Measurements from ENCODE around the gene SALL1. TPM values are rescaled to one million over a fixed set of nuclear protein-coding genes. Genes with fewer than 3 reads are reported as not detected.

Gene SALL1
- polyA plus RNA-seq, 1 donor, result 4.5 TPM

DNA sequence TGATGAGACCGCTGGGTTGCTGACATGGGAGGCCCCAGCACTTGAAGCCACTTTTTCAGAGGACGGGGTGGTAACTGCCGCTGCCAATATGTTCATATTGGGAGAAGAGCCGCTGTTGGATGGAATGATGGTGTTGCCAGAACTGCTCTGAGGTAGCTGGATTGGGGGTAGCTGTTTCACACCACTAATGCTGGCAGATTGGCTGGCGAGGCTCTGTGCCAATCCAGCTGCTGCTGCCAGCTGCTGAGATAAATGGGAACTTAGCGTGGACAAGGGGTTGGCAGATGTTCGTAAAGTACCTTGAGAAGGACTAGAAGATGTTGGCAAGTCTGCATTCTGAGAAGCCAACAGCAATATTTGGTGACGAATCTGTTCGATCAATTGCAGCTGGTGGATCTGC is 10.0 kb downstream of the SALL1 start:
- Histone ChIP-seq H3K4me1 (ENCODE audit: control insufficient read depth, insufficient read depth, low read length) (no peaks in the 10 kb centered on the region), H3K9me3 (ENCODE audit: control insufficient read depth, low read depth, low read length) (peaks cover 4% of the 10 kb centered on the region), H3K4me3 (ENCODE audit: low read length) (no peak overlapping the region), H3K27ac (ENCODE audit: low read length) (no peak overlapping the region), H3K36me3 (ENCODE audit: control insufficient read depth, insufficient read depth, low read length) (no peaks in the 10 kb centered on the region), H3K27me3 (ENCODE audit: control insufficient read depth, insufficient read depth, low read length) (peaks cover 56% of the 10 kb centered on the region)
- no peak for DNase-seq
- 100% methylated on average over 1 of the region's 9 CpGs for WGBS (ENCODE audit: insufficient coverage, low lambda C conversion rate)

DNA sequence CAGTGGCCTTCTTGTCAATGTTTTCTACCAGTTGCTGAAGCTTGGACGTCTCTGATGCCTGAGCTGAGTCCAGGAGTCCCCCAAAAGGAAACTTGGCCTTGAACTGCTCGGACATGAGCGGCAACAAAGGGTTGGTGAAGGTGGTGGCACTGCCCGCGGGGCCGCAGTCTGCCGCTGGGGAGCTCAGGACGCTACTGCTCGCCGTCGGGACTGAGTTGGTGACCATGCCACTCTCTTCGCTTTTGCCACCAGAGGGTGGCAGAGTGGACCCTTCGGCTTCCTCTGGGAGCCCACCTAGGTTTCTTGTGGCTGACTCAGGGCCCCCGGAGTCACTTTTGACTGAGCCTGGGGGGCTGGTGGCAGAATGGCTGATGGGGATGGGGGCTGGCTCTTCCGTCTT is 11.0 kb downstream of the SALL1 start:
- peaks cover 4% of the 10 kb centered on the region for H3K9me3 ChIP-seq (ENCODE audit: control insufficient read depth, low read depth, low read length)
- H3K27me3 ChIP-seq (ENCODE audit: control insufficient read depth, insufficient read depth, low read length), result peaks cover 60% of the 10 kb centered on the region
- H3K27ac ChIP-seq (ENCODE audit: low read length), result no peak overlapping the region
- no peak overlapping the region for H3K4me3 ChIP-seq (ENCODE audit: low read length)
- no CpG with 5 or more reads among the region's 15 CpGs for WGBS (ENCODE audit: insufficient coverage, low lambda C conversion rate)
- no peaks in the 10 kb centered on the region for H3K4me1 ChIP-seq (ENCODE audit: control insufficient read depth, insufficient read depth, low read length)
- DNase-seq, result no peak
- H3K36me3 ChIP-seq (ENCODE audit: control insufficient read depth, insufficient read depth, low read length), result no peaks in the 10 kb centered on the region

DNA sequence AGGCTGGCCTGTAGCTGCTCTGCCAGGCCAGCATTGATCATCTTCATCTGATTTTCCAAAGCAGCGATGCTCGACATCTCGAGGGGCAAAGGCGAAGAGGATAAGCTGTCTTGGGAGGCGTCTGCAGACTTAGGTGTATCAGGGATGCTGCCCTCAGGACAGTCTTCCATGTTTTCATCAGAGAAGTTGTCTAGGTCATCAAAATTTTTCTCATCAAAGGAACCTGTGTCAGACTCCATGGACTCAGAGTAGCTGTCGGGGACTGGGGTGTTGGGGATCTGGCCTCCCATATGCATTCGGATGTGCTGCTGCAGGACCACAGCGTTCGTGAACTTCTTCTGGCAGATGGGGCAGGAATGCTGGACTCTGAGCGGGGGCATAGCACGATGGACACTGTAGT is 11.5 kb downstream of the SALL1 start:
- Histone ChIP-seq H3K4me3 (ENCODE audit: low read length) (no peak overlapping the region), H3K27ac (ENCODE audit: low read length) (no peak overlapping the region), H3K36me3 (ENCODE audit: control insufficient read depth, insufficient read depth, low read length) (no peaks in the 10 kb centered on the region), H3K9me3 (ENCODE audit: control insufficient read depth, low read depth, low read length) (peaks cover 9% of the 10 kb centered on the region), H3K27me3 (ENCODE audit: control insufficient read depth, insufficient read depth, low read length) (peaks cover 66% of the 10 kb centered on the region), H3K4me1 (ENCODE audit: control insufficient read depth, insufficient read depth, low read length) (no peaks in the 10 kb centered on the region)
- no CpG with 5 or more reads among the region's 11 CpGs for WGBS (ENCODE audit: insufficient coverage, low lambda C conversion rate)
- no peak for DNase-seq

DNA sequence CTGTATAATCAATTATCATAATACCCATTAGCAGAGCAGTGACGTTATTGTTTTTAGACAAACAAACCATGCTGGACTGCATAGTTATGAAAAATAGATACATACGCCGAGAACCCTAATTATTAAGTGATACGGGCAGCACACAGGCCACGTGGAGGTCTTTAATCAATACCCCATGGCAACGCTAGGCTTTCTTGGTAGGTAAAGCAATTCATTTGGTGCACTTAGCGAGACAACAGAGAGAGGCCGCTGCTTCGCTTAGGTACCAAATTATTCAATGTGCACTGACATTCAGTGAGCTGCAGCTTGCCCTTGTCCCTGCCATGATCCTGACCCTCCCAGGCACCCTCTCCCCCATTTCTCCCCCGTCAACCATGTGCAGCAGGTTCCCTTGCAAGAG is 12.9 kb downstream of the SALL1 start:
- peaks cover 78% of the 10 kb centered on the region for H3K27me3 ChIP-seq (ENCODE audit: control insufficient read depth, insufficient read depth, low read length)
- H3K9me3 ChIP-seq (ENCODE audit: control insufficient read depth, low read depth, low read length), result peaks cover 14% of the 10 kb centered on the region
- no peak for DNase-seq
- H3K27ac ChIP-seq (ENCODE audit: low read length), result no peak overlapping the region
- H3K4me3 ChIP-seq (ENCODE audit: low read length), result no peak overlapping the region
- WGBS (ENCODE audit: insufficient coverage, low lambda C conversion rate), result 89% methylated on average over 3 of the region's 10 CpGs
- no peaks in the 10 kb centered on the region for H3K36me3 ChIP-seq (ENCODE audit: control insufficient read depth, insufficient read depth, low read length)
- H3K4me1 ChIP-seq (ENCODE audit: control insufficient read depth, insufficient read depth, low read length), result peaks cover 5% of the 10 kb centered on the region

DNA sequence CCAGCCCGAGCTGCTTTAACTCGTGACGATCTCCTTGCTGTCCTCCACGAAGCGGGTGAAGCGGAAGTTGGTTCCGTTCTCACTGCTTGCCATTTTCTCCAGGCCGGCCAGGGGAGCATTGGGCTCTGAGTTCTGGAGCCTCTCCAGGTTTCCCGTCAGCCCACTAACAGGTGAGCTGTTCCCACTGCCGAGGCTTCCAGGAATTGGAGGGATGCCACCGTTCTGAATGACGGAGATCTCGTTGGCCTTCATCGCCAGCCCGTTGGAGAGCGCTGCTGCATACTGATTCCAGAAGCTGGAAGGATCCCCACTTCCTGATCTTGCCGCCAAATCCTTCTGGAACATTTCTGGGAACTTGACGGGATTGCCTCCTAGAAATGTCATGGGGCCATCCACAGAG is 14.0 kb downstream of the SALL1 start:
- no peaks in the 10 kb centered on the region for H3K36me3 ChIP-seq (ENCODE audit: control insufficient read depth, insufficient read depth, low read length)
- H3K9me3 ChIP-seq (ENCODE audit: control insufficient read depth, low read depth, low read length), result peaks cover 14% of the 10 kb centered on the region
- H3K4me1 ChIP-seq (ENCODE audit: control insufficient read depth, insufficient read depth, low read length), result peaks cover 5% of the 10 kb centered on the region
- no peak overlapping the region for H3K27ac ChIP-seq (ENCODE audit: low read length)
- WGBS (ENCODE audit: insufficient coverage, low lambda C conversion rate), result 90% methylated on average over 4 of the region's 18 CpGs
- H3K4me3 ChIP-seq (ENCODE audit: low read length), result no peak overlapping the region
- peaks cover 74% of the 10 kb centered on the region for H3K27me3 ChIP-seq (ENCODE audit: control insufficient read depth, insufficient read depth, low read length)
- no peak for DNase-seq

DNA sequence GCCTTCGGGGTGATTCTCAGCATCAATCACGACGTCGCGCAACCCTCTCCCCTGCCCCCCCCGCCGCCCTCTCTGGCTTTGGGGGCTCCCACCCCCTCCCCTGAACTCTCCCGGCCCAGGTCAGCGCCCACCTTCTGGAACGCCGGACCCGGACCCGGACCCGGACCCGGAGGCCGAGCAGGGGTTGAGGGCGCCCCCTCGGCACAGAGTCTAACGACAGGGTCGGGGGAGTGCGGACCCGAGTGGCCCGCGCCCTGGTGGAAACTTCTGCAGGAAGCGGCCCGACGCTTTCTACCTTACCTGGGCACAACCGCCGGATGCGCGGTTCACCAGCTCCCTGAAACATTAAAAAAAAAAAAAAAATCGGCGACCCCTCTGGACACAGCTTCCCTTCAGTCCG is 16.2 kb downstream of the SALL1 start:
- Histone ChIP-seq H3K36me3 (ENCODE audit: control insufficient read depth, insufficient read depth, low read length) (no peaks in the 10 kb centered on the region), H3K4me3 (ENCODE audit: low read length) (no peak overlapping the region), H3K27me3 (ENCODE audit: control insufficient read depth, insufficient read depth, low read length) (peaks cover 56% of the 10 kb centered on the region), H3K9me3 (ENCODE audit: control insufficient read depth, low read depth, low read length) (peaks cover 10% of the 10 kb centered on the region), H3K27ac (ENCODE audit: low read length) (no peak overlapping the region), H3K4me1 (ENCODE audit: control insufficient read depth, insufficient read depth, low read length) (peaks cover 5% of the 10 kb centered on the region)
- no CpG with 5 or more reads among the region's 34 CpGs for WGBS (ENCODE audit: insufficient coverage, low lambda C conversion rate)
- no peak for DNase-seq

DNA sequence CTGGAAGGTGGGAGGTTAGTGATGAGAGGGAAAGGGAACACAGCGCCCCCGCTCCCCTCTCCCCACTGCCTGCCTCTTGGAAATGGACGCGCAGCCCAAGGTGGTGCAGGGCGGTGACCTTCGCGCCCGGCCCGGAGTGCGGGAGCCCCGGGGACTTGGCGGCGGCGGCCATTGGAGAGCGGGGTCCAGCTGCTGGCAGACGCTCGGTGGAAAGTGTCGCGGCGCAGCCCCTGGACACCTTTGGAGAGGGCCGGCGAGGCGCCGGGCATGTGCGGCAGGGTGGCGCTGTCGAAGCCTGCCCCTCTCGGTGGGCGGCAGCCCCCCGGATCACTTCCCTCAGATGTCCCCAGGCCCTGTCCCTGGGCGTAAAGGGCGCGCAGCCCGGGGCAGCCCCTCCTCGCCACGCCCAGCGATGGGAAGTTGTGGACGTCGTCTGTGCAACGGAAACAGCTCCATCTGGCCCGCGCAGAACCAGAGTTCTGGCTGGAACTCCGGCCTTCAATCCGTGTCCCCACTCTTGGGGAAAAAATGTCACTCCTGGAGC is 16.7 kb downstream of the SALL1 start:
- no CpG with 5 or more reads among the region's 44 CpGs for WGBS (ENCODE audit: insufficient coverage, low lambda C conversion rate)
- Histone ChIP-seq H3K4me3 (ENCODE audit: low read length) (no peak overlapping the region), H3K4me1 (ENCODE audit: control insufficient read depth, insufficient read depth, low read length) (peaks cover 7% of the 10 kb centered on the region), H3K36me3 (ENCODE audit: control insufficient read depth, insufficient read depth, low read length) (no peaks in the 10 kb centered on the region), H3K27me3 (ENCODE audit: control insufficient read depth, insufficient read depth, low read length) (peaks cover 52% of the 10 kb centered on the region), H3K27ac (ENCODE audit: low read length) (no peak overlapping the region), H3K9me3 (ENCODE audit: control insufficient read depth, low read depth, low read length) (peaks cover 10% of the 10 kb centered on the region)
- no peak for DNase-seq

DNA sequence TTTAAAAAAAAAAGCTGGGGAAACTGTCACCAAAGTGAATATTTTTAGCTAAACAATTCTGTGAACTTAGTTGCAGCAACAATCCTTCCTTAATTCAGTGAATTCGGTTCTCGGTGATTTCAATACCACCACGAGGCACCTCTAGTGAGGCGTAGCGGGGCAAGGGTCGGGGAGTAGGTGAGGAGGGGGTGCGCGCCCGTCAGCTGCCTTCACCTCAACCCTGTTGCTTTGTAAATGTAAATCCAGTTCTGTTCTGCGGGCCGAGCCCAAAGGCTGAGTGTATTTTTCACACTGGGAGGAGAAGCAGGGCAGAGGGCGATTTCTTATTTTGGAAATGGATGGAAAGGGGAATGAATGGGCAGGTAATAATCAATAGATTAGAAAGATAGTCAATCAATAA is 17.4 kb downstream of the SALL1 start:
- no peak for DNase-seq
- H3K27me3 ChIP-seq (ENCODE audit: control insufficient read depth, insufficient read depth, low read length), result peaks cover 46% of the 10 kb centered on the region
- peaks cover 10% of the 10 kb centered on the region for H3K9me3 ChIP-seq (ENCODE audit: control insufficient read depth, low read depth, low read length)
- peaks cover 14% of the 10 kb centered on the region for H3K4me1 ChIP-seq (ENCODE audit: control insufficient read depth, insufficient read depth, low read length)
- 33% methylated on average over 1 of the region's 12 CpGs for WGBS (ENCODE audit: insufficient coverage, low lambda C conversion rate)
- no peaks in the 10 kb centered on the region for H3K36me3 ChIP-seq (ENCODE audit: control insufficient read depth, insufficient read depth, low read length)
- H3K4me3 ChIP-seq (ENCODE audit: low read length), result no peak overlapping the region
- no peak overlapping the region for H3K27ac ChIP-seq (ENCODE audit: low read length)

DNA sequence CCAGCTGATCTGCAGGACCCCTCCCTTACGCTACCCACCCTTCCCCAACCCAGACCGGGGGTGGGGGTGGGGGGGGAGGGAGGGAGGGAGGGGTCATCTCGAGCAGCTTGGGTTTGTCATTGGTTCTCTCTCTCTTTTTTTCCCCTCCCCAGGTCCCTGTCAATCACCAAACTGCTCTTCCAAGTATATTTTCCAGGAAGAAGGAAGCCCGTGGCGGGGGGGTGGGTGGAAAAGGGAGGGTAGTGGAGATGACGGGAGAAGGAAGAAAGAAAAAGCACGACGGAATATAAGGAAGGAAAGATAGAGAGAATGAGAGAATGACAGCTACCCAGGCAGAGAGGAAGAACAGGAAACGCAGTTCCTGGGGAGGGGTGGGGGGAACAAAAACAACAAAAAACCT is 17.9 kb downstream of the SALL1 start:
- H3K27ac ChIP-seq (ENCODE audit: low read length), result no peak overlapping the region
- WGBS (ENCODE audit: insufficient coverage, low lambda C conversion rate), result 17% methylated on average over 6 of the region's 9 CpGs
- H3K36me3 ChIP-seq (ENCODE audit: control insufficient read depth, insufficient read depth, low read length), result no peaks in the 10 kb centered on the region
- peaks cover 15% of the 10 kb centered on the region for H3K4me1 ChIP-seq (ENCODE audit: control insufficient read depth, insufficient read depth, low read length)
- H3K9me3 ChIP-seq (ENCODE audit: control insufficient read depth, low read depth, low read length), result peaks cover 10% of the 10 kb centered on the region
- no peak overlapping the region for H3K4me3 ChIP-seq (ENCODE audit: low read length)
- peaks cover 41% of the 10 kb centered on the region for H3K27me3 ChIP-seq (ENCODE audit: control insufficient read depth, insufficient read depth, low read length)
- DNase-seq, result no peak

DNA sequence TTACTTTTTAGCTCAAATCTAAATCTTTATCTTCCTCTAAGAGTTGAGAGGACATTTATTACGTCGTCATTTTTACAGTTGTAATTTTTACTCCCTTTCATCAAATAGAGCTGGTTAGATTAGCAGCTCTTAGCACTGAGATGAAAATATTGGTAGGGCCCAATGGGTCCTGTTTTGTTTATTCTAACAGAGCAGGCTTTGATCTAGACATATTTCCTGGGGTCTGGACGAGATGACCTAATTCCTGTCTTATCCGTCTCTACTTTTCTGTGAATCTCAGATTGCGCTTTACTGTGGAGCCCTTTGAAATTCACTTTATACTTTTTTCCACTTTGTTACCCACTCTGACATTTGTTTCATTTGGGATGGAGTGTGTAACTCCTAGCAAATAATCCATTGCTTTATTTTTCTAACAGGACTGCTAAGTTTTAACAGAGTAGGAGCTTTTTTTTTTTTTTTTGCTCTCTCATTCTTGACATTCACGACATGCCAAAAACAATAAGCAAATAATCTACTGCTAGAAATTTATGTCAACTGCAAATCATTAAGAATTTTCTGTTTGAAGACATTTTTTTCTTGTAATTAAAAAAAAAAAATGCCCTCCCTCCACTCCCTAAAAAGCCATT is 18.5 kb downstream of the SALL1 start:
- no peak overlapping the region for H3K4me3 ChIP-seq (ENCODE audit: low read length)
- no peaks in the 10 kb centered on the region for H3K36me3 ChIP-seq (ENCODE audit: control insufficient read depth, insufficient read depth, low read length)
- H3K27me3 ChIP-seq (ENCODE audit: control insufficient read depth, insufficient read depth, low read length), result peaks cover 40% of the 10 kb centered on the region
- H3K4me1 ChIP-seq (ENCODE audit: control insufficient read depth, insufficient read depth, low read length), result peaks cover 15% of the 10 kb centered on the region
- peaks cover 10% of the 10 kb centered on the region for H3K9me3 ChIP-seq (ENCODE audit: control insufficient read depth, low read depth, low read length)
- whole genome bisulfite sequencing (ENCODE audit: insufficient coverage, low lambda C conversion rate), result 37% methylated on average over 3 of the region's 6 CpGs
- no peak overlapping the region for H3K27ac ChIP-seq (ENCODE audit: low read length)
- DNase-seq, result no peak

DNA sequence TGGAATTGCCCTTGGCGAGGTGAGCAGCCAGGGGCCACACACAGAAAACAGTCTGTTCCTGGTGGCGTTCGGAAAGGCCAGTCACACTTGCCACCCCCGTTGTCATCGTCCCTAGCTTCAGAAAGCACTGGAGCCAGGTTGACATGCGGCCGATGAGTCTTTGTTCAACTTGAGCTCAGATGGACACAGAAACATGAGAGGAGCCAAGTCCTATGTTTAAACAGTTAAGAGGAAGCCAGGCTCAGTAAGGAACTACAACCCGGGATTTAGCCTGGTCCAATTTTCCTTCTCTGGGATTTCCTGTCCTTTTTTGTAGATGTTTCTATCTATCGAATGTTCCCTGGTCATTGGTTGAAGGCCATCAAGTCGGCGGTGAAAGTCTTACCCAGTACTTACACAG is 19.5 kb downstream of the SALL1 start:
- H3K9me3 ChIP-seq (ENCODE audit: control insufficient read depth, low read depth, low read length), result peaks cover 10% of the 10 kb centered on the region
- peaks cover 15% of the 10 kb centered on the region for H3K4me1 ChIP-seq (ENCODE audit: control insufficient read depth, insufficient read depth, low read length)
- WGBS (ENCODE audit: insufficient coverage, low lambda C conversion rate), result no CpG with 5 or more reads among the region's 11 CpGs
- H3K4me3 ChIP-seq (ENCODE audit: low read length), result no peak overlapping the region
- no peak overlapping the region for H3K27ac ChIP-seq (ENCODE audit: low read length)
- DNase-seq, result no peak
- peaks cover 33% of the 10 kb centered on the region for H3K27me3 ChIP-seq (ENCODE audit: control insufficient read depth, insufficient read depth, low read length)
- H3K36me3 ChIP-seq (ENCODE audit: control insufficient read depth, insufficient read depth, low read length), result no peaks in the 10 kb centered on the region
